ENCODE measurements around the gene PTPN14. TPM values are rescaled to one million over a fixed set of nuclear protein-coding genes. Genes with fewer than 3 reads are reported as not detected.

The PTPN14 gene
- total RNA-seq, 1 experiment from 2014 or later, result 23.5 TPM

- DNase-seq (ENCODE audit: low read depth), result peak; percentile 92
These were observed 96.6 kb downstream of the PTPN14 start for GRCh38 chr1:214454569-214455396.

- DNase-seq (ENCODE audit: low read depth), result peak; percentile 52
These were observed 98.2 kb downstream of the PTPN14 start for GRCh38 chr1:214453109-214453722.

GRCh38 chr1:214452152-214452784 is 99.1 kb downstream of the PTPN14 start:
- no peak for DNase-seq (ENCODE audit: low read depth)

- DNase-seq (ENCODE audit: low read depth), result peak; percentile 68
These were observed 99.8 kb downstream of the PTPN14 start for GRCh38 chr1:214451596-214451995.

GRCh38 chr1:214449371-214449770 is 102.0 kb downstream of the PTPN14 start:
- DNase-seq (ENCODE audit: low read depth), result no peak

GRCh38 chr1:214448536-214448935 is 102.9 kb downstream of the PTPN14 start:
- no peak for DNase-seq (ENCODE audit: low read depth)

- DNase-seq (ENCODE audit: low read depth), result no peak
These were observed 103.9 kb downstream of the PTPN14 start for GRCh38 chr1:214447557-214447871.

GRCh38 chr1:214446772-214447556 is 104.4 kb downstream of the PTPN14 start:
- peak; percentile 97 for DNase-seq (ENCODE audit: low read depth)

GRCh38 chr1:214445831-214446614 is 105.4 kb downstream of the PTPN14 start:
- DNase-seq (ENCODE audit: low read depth), result peak; percentile 87

GRCh38 chr1:214445199-214445598 is 106.2 kb downstream of the PTPN14 start:
- peak; percentile 36 for DNase-seq (ENCODE audit: low read depth)

GRCh38 chr1:214444182-214444939 is 107.0 kb downstream of the PTPN14 start:
- DNase-seq (ENCODE audit: low read depth), result no peak

- peak; percentile 39 for DNase-seq (ENCODE audit: low read depth)
These were observed 110.3 kb downstream of the PTPN14 start for GRCh38 chr1:214441119-214441518.

- no peak for DNase-seq (ENCODE audit: low read depth)
These were observed 111.0 kb downstream of the PTPN14 start for GRCh38 chr1:214440219-214440965.

GRCh38 chr1:214439352-214440119 is 111.9 kb downstream of the PTPN14 start:
- DNase-seq (ENCODE audit: low read depth), result no peak

- no peak for DNase-seq (ENCODE audit: low read depth)
These were observed 112.9 kb downstream of the PTPN14 start for GRCh38 chr1:214438530-214438929.

- no peak for DNase-seq (ENCODE audit: low read depth)
These were observed 113.3 kb downstream of the PTPN14 start for GRCh38 chr1:214438075-214438474.

GRCh38 chr1:214435867-214436266 is 115.5 kb downstream of the PTPN14 start:
- DNase-seq (ENCODE audit: low read depth), result no peak

GRCh38 chr1:214432245-214432644 is 119.2 kb downstream of the PTPN14 start:
- DNase-seq (ENCODE audit: low read depth), result no peak

Data from Daoy (cell line).